Forelimb muscle (tissue), 1 donor: ENCODE data around the gene STAT3. TPM values are rescaled to one million over a fixed set of nuclear protein-coding genes. Genes with fewer than 3 reads are reported as not detected.
"Not testable (repeated sequence)": the region's sequence is repeated elsewhere in the genome, so short reads cannot be mapped to it uniquely, and the experiment has no call there.

ENCODE experiments used
- DNase-seq: peaks from one replicate; pipeline ENCODE4 v3.0.0-alpha.2; 2013; ENCODE audit warnings: low read depth
- polyA plus RNA-seq: library from polyadenylated mRNA; unstranded; fragments of 120-200 nt; gene quantifications from one replicate; pipeline ENCODE4 v1.2.1, GENCODE V29; 2013; ENCODE audit not compliant: insufficient read length

STAT3 gene
- polyA plus RNA-seq, 1 donor: 47.6 TPM

GRCh38 chr17:42299913-42300312, 88.3 kb downstream of the STAT3 start:
- DNase-seq: not testable (repeated sequence)

- DNase-seq: not testable (repeated sequence)
Observed at GRCh38 chr17:42299361-42299760, 88.9 kb downstream of the STAT3 start.

GRCh38 chr17:42297775-42298174, 90.5 kb downstream of the STAT3 start:
- not testable (repeated sequence) for DNase-seq

GRCh38 chr17:42296012-42296411, 92.2 kb downstream of the STAT3 start:
- DNase-seq: no peak

- no peak for DNase-seq
Observed at GRCh38 chr17:42294469-42295398, 93.5 kb downstream of the STAT3 start.

GRCh38 chr17:42291129-42291528, 97.1 kb downstream of the STAT3 start:
- DNase-seq: no peak

- no peak for DNase-seq
Observed at GRCh38 chr17:42290577-42290976, 97.7 kb downstream of the STAT3 start.

- no peak for DNase-seq
Observed at GRCh38 chr17:42289611-42290181, 98.5 kb downstream of the STAT3 start.

GRCh38 chr17:42288803-42289610, 99.2 kb downstream of the STAT3 start:
- DNase-seq: no peak

- peak; percentile 78 for DNase-seq
Observed at GRCh38 chr17:42287977-42288802, 100.1 kb downstream of the STAT3 start, which contains the start of gene STAT5A. Gene STAT5A, plus strand, starts transcription at chr17:42288498. Its CDS starts 914 bp downstream, at chr17:42289412.

- no peak for DNase-seq
Observed at GRCh38 chr17:42287305-42287976, 100.8 kb downstream of the STAT3 start.

GRCh38 chr17:42286411-42287221, 101.6 kb downstream of the STAT3 start:
- DNase-seq: no peak

- DNase-seq: no peak
Observed at GRCh38 chr17:42285346-42286050, 102.7 kb downstream of the STAT3 start.

GRCh38 chr17:42284566-42284965, 103.7 kb downstream of the STAT3 start:
- no peak for DNase-seq

- no peak for DNase-seq
Observed at GRCh38 chr17:42284024-42284369, 104.2 kb downstream of the STAT3 start.

GRCh38 chr17:42283241-42284023, 104.8 kb downstream of the STAT3 start:
- DNase-seq: no peak

- no peak for DNase-seq
Observed at GRCh38 chr17:42282478-42283080, 105.7 kb downstream of the STAT3 start.

GRCh38 chr17:42281571-42282096, 106.6 kb downstream of the STAT3 start:
- no peak for DNase-seq
